Suppressor macrophage treated with lipopolysaccharide for 4 hours (primary cell): Measurements from ENCODE around the gene KLHL29.

Experiments used
- DNase-seq: peaks from one replicate; pipeline ENCODE4 v3.0.0-alpha.2; 2020

The KLHL29 gene

DNA sequence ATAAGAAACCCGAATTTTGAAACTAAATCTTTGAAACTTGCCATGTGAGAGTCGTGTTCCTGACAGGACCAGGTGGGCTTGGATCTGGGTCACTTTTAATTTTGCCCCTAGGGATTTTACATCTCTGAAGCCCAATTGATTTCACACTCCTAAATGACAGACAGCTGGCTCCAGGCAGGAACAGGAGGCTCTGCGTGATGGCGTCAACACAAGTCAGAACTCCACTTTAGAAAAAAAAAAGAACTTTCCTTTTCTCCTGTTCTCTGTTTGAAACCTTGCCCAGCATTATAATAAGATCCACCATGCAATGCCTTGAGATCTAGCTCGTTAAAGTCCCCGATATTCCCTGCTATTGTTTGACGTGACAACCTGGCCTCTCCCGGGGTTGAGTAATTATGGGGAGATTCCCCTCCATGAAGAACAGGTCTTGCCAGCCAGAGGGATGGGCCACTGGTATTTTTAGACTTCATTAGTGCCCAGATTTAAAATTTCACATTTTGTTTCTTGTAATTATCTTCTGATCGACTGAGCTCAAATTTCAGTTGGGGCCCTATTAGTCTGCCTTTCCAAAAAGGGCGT lies 260.3 kb downstream of the KLHL29 start:
- no peak for DNase-seq

DNA sequence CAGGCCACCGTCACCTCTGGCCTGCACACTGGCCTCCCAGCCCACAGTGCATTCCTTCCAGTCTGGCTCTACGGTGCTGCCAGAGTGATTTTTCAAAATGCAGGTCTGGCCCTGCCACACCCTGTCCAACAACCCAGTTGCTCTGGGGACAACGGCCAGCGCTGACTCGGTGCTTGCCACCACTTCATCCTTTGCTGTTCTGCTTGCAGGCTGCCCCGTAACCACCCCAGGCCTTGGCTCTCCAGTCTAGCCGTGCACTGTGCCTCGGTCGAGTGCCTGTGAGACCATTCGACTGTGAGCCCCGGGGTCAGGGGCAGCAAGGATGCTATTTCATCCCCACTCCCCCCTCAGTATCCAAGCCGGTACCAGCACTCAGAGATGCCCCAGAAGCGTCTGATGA lies 262.6 kb downstream of the KLHL29 start:
- DNase-seq = no peak

DNA sequence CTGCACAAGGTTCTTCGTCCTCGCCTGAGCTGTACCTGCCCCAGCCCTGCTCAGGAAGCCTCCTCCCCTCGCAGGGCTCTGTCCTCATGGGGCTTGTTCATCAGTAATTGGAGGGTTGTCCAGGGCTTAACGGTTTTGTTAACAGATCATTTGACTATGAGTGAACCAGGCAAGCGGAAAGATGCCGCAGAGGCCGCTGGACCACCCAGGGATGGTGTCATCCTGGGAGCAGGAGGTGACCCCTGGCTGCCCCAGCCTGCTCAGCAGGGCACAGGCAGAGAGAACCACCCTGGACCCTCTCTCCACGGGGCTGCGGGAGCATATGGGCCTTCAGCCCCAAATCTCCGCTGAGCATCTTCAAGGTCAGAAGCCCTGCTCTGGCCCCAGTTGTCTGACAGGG lies 264.3 kb downstream of the KLHL29 start:
- DNase-seq = no peak

DNA sequence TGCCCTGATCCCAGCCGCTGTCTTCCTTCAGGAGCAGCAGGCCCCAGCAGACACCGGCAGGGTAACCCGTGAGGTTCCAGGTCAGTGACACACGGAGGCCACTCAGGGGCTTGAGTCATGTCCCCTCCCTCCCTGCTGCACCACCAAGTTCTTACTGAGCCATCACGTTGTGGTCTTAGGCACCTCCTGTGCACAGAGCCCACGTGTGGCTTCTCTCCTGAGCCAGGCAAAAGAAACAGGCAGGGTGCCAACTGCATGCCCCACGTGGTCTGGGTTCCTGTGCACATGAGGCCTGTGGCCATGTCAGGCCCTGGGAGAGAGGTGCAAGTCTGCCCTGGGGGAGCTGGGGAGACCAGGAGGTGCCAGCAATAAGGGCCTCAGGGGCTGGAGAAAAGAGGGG lies 264.8 kb downstream of the KLHL29 start:
- no peak for DNase-seq

DNA sequence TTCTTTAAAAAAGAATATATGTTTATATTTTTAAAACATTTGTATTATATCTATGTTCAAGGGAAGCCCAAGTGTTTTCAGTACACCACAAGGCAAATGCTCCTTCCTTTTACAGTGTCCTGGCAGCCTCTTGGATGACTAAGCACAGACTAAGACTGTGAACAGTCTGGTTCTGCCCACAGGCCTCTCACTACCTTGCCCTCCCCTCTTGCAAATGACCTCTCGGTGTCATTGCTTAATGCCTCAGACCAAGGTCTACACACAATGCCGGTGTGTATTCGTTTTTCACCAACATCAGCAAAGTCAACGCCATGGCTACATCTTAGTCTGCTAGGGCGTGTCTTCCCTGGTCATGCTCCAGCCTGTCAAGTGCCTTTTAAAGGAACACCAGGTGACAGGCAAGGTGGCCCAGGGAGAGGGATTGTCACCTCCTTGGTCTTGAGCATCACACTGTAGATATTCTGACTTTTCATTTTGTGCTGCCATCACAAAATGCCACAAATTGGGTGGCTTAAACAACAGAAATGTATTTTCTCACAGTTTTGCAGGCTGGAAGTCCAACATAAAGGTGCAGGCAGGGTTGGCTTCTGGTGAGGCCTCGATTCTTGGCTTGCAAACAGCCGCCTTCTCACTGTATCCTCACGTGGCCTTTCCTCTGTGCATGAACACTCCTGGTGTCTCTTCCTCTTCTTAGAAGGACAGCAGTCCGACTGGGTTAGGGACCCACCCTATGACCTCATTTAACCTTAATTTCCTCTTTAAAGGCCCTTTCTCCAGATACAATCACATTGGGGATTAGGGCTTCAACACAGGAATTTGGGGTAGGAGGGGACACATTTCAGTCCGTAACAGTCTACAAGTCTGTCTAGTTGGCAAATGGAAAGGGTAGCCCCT lies 266.5 kb downstream of the KLHL29 start:
- peak; percentile 16 for DNase-seq

DNA sequence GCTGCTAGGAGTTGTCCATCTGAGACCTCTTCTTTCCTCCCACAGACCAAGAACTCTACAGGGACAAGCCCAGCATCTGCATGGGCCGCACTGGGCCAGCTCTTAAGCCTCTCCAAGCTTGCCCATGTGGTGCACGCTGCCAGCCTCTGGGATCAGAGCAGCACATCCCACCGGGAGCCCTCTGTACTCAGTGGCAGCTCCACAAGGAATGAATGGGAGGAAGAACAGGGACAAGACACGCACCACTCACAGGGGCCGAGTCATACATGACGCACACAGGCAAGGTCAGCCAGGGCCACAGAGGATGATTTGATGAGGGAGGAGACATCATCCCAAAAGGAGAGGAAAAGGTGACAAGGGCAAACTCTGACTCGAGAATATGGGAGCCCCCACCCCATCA lies 268.3 kb downstream of the KLHL29 start:
- DNase-seq = no peak

DNA sequence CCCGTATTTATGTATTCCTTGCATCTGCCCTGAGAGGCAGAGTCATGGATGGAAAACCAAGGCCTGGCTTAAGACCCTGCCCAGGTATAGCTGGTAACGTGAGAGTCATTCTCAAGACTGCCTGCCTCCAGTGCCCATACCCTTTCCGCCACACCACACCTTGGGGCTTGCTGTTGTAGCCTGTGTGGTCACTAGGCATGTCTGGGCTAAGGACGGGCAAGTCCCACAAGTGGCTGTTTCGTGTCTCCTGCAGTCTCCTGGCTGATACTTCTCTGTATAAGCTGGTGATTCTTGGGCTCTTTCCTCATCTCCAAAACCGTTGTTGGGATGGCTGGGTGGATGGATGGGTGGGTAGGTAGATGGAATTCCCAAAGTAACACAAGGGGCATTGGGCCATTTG lies 269.8 kb downstream of the KLHL29 start:
- no peak for DNase-seq

DNA sequence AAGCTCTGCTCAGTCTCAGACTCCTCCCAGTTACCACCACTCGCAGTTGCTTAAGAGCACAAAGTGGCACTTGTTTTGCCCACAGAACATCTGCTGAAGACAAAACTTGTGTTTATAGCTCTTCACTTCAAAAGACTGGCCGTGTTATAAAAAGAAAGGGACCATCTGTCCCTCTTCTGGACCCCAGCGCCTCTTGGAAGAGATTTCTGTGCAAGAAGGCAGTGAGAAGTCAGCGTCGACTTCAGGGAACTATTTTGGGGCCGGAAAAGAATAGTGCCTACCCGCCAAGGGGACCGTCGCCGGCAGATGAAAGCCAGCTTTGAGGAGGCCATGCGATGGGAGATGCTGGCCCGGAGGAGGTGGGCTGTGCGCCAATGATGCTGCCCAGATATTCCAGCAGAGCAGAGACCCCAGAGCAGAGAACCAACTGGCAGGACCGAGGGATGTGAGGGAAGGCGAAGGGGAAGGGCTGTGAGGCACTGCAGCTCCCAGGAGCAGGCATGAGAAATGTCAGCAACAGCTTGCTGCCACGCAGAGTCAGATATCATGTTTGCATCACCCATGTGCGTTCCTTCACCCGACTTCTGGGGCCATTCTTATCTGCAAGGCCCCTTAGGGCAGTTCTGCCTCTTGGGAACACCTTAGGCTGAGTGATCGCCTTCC lies 271.1 kb downstream of the KLHL29 start:
- no peak for DNase-seq

DNA sequence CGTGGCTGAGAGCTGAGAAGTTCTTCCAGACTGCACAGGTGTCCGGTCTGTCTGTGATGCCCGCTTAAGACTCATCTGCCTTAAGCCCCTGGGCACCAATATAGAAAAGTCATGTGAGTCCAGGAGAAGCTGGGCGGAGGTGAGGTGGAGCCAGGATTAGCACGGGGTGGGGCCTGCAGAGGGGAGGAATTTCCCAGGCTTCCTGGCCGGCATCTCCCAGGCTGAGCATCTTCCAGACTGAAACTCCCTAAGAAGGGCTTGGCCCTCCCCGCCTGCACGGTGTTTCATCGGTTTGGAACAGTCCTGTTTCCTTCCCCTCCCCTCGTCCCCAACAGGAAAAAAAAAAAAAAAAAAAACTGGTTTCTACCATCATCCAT lies 271.6 kb downstream of the KLHL29 start:
- no peak for DNase-seq

DNA sequence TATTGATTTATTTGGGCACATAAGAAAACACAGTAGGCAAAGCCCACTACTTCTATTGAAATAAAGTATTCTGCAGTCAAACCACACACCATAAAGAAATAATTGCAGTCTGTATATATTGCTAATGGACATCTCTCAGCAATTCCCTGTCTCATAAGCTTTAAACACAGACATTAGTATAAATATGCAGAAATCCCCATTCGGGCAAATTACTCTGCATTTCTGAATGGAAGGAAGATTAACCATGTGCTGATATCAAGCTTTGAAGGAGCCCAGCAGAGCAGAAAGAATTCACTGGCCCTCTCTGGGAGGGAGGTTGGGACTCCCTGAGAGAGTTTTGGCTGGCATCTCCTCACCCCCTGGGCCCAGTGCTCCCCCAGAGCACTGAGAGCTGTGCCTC lies 272.4 kb downstream of the KLHL29 start:
- DNase-seq = no peak

DNA sequence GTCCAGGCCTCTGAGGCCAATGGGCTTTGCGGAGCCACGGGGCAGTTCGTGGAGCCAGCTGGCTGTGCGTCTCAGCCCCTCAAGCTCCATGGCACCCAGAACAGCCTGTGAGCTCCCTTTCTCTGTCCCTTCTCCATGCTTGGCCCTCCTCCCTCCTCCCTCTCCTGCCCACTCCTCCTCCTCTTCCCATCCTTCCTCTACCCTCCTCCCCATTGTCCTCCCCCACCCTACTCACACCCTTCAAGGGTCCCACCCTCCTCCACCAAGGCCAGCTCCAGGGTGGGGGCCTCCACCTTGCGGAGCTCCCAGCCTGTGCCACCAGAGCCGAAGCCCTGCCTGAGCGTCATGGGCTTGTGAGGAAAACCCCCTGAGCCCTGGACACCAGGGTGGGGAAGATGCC lies 273.0 kb downstream of the KLHL29 start:
- no peak for DNase-seq

DNA sequence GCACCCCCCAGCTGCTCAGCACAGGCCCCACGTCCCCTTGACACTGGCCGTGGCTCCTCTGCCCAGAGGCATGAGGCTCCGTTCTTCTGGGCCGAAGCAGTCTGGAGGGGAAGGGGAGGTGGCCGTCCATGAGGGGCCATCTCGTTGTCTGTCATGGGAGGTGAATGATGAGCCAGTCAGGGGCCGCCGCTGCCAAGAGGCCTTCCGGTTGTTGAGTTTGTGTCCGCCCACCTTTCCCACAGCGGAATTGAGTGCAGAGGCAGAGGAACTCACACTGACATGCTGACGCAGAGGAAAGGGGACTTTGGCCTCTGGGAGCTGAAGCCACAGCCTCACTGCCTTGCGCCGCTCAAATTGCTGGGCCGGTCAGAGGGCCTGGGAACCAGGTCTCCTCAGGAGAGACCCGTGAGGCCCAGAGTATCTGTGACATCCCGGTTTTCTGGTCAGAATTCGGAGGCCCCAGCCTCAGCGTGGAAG lies 273.5 kb downstream of the KLHL29 start:
- peak; percentile 66 for DNase-seq

DNA sequence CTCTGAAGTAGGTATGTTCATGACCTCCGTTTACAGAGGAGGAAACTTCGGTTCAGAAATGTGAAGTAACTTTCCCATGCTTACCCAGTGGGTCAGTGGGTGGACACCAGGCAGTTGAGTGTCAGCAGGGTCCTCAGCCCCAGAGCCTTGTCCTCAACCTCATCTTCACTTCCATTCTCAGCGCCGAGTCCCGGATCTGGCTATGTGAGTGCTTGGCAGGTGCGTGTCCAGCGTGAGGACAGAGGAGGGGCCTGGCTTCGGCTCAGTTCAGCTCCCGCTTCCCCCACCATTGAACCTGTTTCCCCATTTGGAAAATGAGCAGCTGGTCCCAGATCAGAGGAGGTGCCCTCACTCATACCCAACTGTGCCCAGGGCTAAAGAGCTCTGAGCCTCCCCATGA lies 274.3 kb downstream of the KLHL29 start:
- DNase-seq = no peak

DNA sequence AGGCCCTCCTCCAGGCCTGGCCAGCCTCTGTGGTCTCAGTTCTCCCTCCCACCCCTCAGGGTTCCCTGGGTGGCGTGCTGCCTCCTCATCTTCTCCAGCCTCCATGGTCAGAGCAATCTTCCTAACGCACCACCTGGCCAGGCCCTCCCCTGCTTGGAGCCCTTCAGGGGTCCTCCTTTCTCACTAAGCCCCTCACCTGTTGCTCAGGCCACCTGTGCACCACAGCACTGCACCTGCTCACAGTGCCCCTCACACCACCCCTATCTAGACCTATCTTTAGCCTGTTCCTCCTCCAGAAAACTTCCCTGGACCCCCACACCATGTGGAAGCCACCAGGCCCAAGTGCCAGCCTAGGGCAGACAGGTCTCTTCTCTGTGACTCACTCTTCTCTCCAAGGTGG lies 274.8 kb downstream of the KLHL29 start:
- DNase-seq = no peak

DNA sequence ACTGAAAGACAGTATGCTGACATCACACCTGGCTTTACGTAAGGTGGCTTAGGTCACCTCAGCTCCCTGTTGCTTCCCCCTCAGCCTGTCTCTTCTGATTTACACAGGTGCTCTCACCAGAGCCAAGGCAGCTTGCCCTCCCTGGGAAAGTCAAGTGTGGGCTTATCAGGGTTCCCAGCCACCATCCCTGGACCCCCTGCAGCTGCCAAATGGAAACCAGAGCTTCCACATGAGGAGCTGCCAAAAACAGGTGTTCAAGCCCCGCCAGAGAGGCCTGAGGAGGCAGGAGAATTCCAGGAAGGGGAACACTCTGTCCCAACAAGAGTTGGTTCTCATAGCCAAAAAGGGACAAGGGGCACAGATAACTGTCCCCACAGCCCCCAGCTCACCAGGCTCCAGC lies 275.3 kb downstream of the KLHL29 start:
- DNase-seq = no peak

DNA sequence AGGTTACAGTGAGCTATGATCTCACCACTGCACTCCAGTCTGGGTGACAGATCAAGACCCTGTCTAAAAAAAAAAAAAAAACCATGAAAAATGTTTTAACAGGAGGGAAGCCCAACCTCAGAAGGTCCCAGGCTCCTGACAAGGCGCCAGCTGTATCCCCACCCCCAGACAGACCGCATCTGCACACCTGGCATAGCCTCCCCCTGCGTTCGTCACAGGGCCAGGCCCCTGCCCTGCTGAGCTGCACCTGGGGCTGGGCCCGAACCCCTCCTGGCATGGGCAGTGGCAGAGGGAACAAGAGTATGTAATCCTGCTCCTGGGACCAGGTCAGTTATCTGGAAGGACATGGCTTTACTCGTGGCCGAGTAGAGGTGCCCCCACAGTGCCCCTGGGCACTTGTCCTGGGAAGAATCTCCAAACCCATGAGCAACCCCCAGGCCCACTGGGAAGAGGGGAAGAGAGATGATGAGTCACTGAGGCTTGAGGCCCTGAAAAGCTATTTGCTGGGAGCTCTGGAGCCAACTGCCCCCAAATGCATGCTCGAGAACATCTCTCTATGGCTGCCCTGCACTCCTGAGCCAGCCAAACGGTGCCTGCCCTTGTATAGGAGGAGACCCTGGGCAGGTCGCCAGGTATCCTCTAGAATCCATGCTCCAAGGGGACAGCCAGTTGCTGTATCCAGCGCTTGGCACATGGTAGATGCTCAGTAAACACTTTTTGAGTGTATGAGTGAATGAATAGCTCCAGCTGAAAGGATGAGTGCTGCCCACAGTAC lies 276.5 kb downstream of the KLHL29 start:
- DNase-seq = no peak

DNA sequence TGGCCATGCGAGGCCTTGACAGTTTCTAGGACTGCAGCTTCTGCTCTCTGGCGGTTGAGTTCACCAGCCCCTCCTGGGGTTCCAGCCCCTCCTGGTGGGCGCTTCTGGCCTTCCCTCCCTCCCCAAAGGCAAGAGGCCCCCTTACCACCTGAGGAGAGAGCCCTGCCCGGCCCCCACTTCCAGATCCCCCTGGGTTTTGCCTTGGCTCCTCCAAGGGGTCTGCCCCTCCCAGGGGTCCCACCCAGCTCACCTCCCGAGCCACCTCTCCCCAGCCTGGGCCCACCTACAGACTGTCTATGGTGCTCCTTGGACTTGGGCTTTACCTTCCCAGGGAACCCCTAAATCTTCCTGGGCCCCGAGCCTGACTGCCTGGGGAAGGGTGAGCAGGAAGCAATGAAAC lies 277.5 kb downstream of the KLHL29 start:
- no peak for DNase-seq

DNA sequence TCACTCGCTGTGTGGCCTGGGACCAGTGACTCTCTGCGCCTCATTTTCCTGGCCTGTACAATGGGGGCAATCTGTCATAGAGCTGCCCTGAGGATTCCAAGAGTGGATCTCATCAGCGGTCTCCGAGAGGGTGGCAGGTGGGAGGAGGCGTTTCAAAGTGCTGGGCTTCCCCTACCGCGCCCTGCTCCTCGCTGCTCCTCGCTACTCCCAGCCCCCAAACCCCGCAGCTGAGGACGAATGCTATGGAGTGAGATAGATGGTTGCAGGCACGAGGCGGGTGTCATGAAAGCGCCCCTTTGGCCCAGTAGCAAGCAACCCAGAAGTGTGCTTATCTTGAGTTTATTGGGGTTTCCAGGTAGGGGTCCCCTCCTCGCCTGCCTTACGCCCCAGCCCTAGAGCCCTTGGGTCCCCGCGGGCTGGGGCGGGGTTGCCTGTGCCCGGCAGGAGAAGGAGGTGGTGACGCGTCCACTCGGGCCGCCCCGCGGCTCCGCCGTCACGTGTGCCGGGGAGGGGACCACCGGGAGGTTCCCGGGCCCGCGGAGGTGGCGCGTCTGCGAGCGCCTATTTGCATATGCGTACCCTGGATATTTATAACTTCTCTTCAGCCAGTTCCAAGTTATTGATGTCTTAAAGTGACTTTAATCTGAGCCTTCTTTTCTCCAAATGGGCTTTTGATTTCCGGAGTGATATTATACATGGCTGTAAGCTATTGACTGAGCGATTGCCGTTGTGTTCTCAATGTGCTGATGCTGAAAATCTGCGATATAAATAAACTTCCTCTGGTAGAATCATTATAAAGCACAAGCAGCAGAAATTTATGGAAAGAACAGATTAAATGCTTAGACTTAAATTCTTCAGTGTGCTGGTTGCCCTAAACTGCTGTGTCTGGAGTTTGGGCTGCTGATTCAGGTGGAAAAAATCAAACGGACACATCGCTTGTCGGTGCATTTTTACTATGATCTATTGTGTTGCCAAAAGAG lies 278.3 kb downstream of the KLHL29 start:
- no peak for DNase-seq

DNA sequence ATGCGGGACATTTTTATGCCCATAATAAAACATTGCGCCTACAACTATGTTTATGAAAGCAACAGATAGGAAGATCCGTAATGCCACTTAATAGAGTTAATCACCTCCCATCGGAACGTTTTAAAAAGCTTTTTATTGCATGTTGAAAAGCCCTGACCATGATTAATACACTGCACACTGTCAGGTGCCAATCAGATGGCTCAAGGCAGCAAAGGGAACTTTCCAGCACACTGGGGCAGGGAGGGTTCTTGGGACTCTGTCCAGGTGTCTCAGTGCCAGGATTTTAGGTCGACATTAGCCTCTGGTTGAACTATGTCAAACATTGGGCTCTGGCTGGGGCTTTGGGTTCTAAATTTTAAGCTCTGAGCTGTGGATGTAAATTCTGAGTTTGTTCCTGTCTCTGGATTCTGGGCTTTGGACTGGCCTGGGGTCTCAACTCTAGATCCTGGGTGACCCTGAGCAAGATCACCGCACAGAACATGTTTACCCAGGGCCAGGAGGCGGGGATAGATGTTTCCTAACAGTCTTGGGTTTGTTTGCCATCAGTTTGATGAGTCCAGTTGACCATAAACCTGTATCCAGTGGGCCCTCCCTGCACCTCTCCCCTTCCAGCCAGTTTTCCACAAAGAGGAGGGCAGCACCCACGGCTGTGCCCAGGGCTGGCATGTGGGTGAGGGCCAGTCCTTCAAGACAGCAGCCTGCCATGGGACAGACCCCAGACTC lies 279.2 kb downstream of the KLHL29 start:
- DNase-seq = no peak

DNA sequence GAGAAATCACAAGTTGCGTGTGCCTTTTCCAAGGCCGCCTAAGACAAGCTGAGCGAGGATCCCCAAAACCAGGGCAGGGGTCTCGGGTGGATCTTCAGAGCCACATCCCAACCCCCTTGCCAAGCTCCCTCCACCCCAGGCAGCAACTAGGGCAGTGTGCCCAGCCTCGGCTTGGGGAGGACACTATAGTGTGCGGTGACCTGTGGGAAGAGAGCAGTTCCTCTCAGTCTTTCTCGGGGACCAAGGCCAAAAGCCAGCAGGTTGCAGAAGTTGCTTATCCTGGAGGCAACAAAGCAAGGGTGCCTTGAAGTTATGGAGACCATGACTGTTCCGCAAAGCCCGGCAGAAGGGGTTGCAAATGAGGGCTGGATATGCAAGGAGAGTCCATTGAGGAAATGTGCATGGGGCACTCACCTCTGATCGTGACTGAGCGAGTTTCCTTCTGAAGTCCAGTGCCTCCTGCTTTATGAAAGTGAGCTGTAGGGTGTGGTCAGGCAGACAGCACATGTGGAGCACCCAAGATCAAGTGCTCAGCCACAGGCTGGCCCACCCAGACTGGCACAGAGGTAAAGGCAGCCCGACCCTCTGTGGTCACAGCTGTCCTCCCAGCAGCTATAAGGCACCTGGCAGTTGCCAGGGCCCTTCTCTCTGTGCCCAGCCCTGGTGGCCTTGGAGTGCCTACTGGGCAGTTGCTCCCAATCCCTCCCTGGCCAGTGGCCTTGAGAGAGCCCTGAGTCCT lies 281.4 kb downstream of the KLHL29 start:
- no peak for DNase-seq

DNA sequence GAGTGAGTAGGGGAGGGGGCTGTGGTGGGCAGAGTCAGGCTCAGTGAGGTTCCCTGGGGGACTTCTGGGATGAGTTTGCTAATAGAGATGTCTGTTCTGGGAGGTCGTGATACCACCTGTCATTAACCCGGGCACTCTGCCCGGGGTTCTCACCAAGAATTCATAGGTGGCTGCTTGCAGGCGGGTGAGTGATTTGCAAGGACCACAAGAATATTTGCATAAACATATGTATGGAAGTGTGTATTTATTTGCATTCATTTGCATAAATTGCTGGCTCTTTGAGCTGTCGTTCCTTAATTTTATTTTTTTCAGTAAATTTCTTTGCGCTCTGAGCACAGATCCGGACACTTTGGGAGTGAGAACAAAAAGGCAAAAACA lies 282.0 kb downstream of the KLHL29 start:
- no peak for DNase-seq
